Measurements from ENCODE around the gene EEA1. TPM values are rescaled to one million over a fixed set of nuclear protein-coding genes. Genes with fewer than 3 reads are reported as not detected.
A peak's percentile ranks its signal among the peaks of the same experiment; 100 is the strongest.

Gene EEA1
- total RNA-seq, 2 donors from 2014 or later: 14.8 to 23.8 TPM

DNA sequence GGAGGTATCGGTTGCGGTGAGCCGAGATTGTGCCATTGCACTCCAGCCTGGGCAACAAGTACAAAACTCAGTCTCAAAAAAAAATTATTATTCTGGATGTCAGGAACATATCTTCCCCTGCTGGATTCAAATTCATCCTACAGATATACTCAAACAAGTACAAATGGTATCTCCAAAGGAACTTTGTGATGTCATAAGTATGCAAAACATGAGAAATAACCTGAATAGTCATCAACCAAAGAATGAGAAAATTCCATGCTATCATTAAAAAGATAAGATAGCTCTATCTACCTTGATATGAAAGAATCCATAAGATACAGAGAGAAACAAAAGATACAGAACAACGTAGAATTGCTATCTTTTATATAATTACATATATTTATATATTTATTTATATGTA is 67.7 kb downstream of the EEA1 start:
- ATAC-seq (no peak), DNase-seq (ENCODE audit: low spot score in 2 of 2) (no peak)
- H3K27ac Mint-ChIP-seq: no peak overlapping the region
- H3K9me3 Mint-ChIP-seq: peaks cover 0 to 3% of the 10 kb centered on the region in 2 donors
- H3K36me3 Mint-ChIP-seq: peaks cover 21 to 25% of the 10 kb centered on the region in 2 donors

GRCh38 chr12:92860521-92860920 is 68.6 kb downstream of the EEA1 start:
- DNase-seq (ENCODE audit: low spot score in 2 of 2): no peak
- Mint-ChIP-seq H3K9me3 (peaks cover 0 to 3% of the 10 kb centered on the region in 2 donors), H3K27ac (peak overlapping the region in 1 of 2 donors; percentile 66), H3K36me3 (peaks cover 21 to 25% of the 10 kb centered on the region in 2 donors)
- no peak for ATAC-seq

DNA sequence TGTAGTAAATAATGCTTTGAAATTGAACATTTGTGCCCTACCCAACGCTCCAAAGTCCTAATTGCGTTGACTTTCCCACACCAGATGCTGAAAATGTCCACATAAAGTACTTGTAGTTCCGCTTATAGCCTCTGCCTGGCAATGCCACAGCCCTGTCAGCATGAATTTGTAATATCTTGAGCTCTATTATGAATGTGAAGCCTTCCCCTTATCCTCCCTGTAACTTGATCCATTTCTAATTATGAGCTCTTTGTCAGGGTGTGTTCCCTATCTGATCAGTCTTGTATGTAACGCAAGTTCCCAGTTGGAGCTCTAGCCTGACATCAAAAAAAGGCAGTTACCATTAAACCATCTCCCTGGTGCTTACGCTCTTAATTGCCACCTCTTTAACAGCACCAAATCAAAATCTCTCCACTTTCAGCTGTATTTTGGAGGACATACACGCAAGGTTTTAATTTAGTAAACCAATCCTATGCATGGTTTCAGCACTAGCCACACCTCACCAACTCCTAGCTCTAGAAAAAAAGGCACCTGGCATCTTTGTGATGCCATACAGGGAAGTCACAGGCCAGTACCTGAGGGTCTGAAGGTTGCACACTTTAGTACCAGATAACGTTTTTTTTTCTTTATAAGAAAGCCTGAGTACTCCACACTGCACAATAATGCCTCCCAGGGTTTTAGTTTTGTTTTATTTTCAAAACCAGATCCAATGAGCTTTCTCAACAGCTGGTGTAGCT is 69.3 kb downstream of the EEA1 start:
- ATAC-seq: no peak
- no peak for DNase-seq (ENCODE audit: low spot score in 2 of 2)
- H3K36me3 Mint-ChIP-seq: peaks cover 21 to 25% of the 10 kb centered on the region in 2 donors

DNA sequence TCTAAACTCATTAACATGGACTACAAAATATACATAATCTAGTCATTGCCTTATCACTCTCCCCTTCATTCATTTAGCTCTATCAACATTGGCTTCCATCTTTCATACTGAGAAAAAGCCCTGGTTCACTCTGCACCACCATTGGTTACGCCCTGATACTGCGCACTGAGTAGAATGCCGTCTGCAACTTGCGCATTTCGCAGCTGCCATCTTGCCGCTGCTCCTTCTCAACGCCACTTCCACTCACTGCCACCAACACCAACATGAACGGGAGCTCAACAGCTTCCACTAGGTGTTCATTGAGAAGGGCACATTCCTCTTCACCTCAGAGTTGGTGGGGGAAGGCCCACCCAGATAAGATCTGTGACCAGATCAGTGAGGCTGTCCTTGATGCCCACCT is 71.3 kb downstream of the EEA1 start:
- Mint-ChIP-seq H3K36me3 (peaks cover 21 to 25% of the 10 kb centered on the region in 2 donors), H3K27ac (no peak overlapping the region), H3K9me3 (peaks cover 0 to 3% of the 10 kb centered on the region in 2 donors)
- DNase-seq (ENCODE audit: low spot score in 2 of 2) (no peak), ATAC-seq (no peak)

More for the DNA sequence above, 69.3 kb downstream of the EEA1 start:
- H3K27ac Mint-ChIP-seq: no peak overlapping the region
- H3K9me3 Mint-ChIP-seq: peaks cover 0 to 3% of the 10 kb centered on the region in 2 donors

- ATAC-seq (no peak), DNase-seq (ENCODE audit: low spot score in 2 of 2) (no peak)
- Mint-ChIP-seq H3K9me3 (peaks cover 0 to 3% of the 10 kb centered on the region in 2 donors), H3K36me3 (peaks cover 15 to 16% of the 10 kb centered on the region in 2 donors), H3K27ac (no peak overlapping the region)
Observed at GRCh38 chr12:92854344-92854743, 74.8 kb downstream of the EEA1 start.

DNA sequence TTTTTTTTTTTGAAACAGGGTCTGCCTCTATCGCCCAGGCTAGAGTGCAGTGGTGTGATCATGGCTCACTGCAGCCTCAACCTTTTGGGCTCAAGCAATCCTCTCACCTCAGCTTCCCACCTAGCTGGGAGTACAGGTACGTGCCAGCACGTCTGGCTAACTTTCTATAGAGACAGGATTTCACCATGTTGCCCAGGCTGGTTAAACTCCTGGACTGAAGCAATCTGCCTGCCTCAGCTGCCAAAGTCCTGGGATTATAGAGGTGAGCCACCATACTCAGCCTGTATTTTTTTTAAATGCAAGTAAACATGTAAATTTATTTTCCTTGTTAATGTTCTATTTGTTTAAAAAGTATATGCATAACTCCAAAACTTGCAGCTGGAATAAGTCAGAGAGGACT is 80.4 kb downstream of the EEA1 start:
- Mint-ChIP-seq H3K36me3 (peaks cover 0 to 8% of the 10 kb centered on the region in 2 donors), H3K9me3 (no peaks in the 10 kb centered on the region), H3K27ac (no peak overlapping the region)
- ATAC-seq: no peak
- DNase-seq (ENCODE audit: low spot score in 2 of 2): no peak

GRCh38 chr12:92847368-92847767 is 81.7 kb downstream of the EEA1 start:
- DNase-seq (ENCODE audit: low spot score in 2 of 2) (no peak), ATAC-seq (no peak)
- Mint-ChIP-seq H3K27ac (no peak overlapping the region), H3K9me3 (no peaks in the 10 kb centered on the region), H3K36me3 (peaks cover 0 to 8% of the 10 kb centered on the region in 2 donors)

GRCh38 chr12:92845329-92845728 is 83.8 kb downstream of the EEA1 start:
- peaks cover 0 to 17% of the 10 kb centered on the region in 2 donors for H3K36me3 Mint-ChIP-seq
- DNase-seq (ENCODE audit: low spot score in 2 of 2) (no peak), ATAC-seq (no peak)
- no peak overlapping the region for H3K27ac Mint-ChIP-seq
- no peaks in the 10 kb centered on the region for H3K9me3 Mint-ChIP-seq

- H3K27ac Mint-ChIP-seq: no peak overlapping the region
- no peak for ATAC-seq
- H3K36me3 Mint-ChIP-seq: peaks cover 0 to 9% of the 10 kb centered on the region in 2 donors
- no peak for DNase-seq (ENCODE audit: low spot score in 2 of 2)
- H3K9me3 Mint-ChIP-seq: no peaks in the 10 kb centered on the region
Observed at GRCh38 chr12:92844151-92844763, 84.8 kb downstream of the EEA1 start.

DNA sequence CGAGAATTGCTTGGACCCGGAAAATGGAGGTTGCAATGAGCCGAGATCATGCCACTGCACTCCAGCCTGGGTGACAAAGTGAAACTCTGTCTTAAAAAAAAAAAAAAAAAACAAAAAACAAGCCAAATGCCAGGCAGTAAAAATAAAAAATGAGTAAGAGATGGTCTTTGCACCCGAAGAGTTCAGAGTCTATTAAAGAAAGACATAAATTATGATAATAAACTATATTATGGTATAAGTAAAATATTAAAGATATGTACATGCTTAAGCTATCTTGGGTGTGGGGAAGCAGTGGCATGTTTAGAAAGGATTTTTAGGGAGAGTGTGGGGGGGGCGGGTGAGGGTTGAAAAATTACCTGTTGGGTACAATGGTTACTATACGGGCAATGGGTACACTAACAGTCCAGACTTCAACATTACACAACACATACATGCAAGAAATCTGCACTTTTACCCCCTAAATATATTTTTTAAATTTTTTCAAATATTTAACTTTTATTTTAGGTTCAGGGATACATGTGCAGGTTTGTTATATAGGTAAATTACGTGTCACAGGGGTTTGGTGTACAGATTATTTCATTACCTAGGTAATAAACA is 99.3 kb downstream of the EEA1 start:
- DNase-seq (ENCODE audit: low spot score in 2 of 2): no peak
- no peak for ATAC-seq
- Mint-ChIP-seq H3K9me3 (no peaks in the 10 kb centered on the region), H3K36me3 (peaks cover 0 to 7% of the 10 kb centered on the region in 2 donors), H3K27ac (no peak overlapping the region)

- Mint-ChIP-seq H3K36me3 (no peaks in the 10 kb centered on the region), H3K9me3 (no peaks in the 10 kb centered on the region), H3K27ac (no peak overlapping the region)
- ATAC-seq (no peak), DNase-seq (ENCODE audit: low spot score in 2 of 2) (no peak)
Observed at GRCh38 chr12:92828565-92828964, 100.5 kb downstream of the EEA1 start.

DNA sequence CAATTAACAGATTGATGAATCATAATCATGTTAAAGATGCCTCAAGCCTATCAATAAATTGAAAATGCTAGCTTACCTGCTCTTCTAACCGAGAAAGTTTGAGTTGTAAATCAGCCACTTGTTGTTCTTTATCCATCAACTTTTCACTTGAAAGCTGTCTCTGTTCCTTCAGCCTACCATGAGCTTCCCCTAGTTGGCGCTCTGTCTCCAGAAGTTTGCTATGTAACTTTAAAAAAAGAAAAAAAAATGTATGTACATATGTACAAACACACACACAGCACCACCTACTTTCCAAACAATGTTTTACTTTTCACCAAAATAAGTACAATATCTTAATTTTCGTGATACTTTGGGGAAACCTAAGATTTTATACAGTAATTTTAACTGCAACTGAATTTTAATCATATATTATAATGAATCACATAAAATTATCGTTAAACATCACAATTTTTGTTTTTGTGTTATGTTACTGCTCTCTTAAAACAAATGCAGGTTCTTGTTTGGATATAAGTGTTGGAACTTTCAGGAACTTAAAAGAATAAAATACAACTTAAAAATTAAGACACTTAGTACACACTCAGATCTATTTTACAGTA is 101.2 kb downstream of the EEA1 start:
- no peaks in the 10 kb centered on the region for H3K9me3 Mint-ChIP-seq
- ATAC-seq (no peak), DNase-seq (ENCODE audit: low spot score in 2 of 2) (peak in 1 of 2 donors; percentile 21)
- no peak overlapping the region for H3K27ac Mint-ChIP-seq
- no peaks in the 10 kb centered on the region for H3K36me3 Mint-ChIP-seq

DNA sequence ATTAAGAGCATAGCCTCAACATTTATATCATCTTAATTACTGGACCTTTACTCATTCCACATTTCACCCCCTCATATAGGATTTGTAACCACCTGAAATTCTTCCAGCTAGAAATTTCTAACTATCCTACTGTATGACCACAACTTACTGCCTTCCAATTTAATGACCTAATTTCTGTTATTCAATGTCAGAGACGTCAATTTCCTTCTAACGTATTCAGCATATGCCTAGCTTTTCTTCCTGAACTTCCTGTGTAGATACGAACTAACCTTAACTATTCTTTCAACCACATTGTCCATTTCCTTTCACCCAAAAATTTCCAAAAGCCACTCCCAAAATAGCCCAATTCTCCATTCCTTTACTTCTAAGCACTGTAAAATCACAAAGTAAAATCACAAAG is 108.0 kb downstream of the EEA1 start:
- ATAC-seq (no peak), DNase-seq (ENCODE audit: low spot score in 2 of 2) (no peak)
- no peaks in the 10 kb centered on the region for H3K36me3 Mint-ChIP-seq
- no peak overlapping the region for H3K27ac Mint-ChIP-seq
- no peaks in the 10 kb centered on the region for H3K9me3 Mint-ChIP-seq

- no peak for DNase-seq (ENCODE audit: low spot score in 2 of 2)
- no peak for ATAC-seq
- Mint-ChIP-seq H3K36me3 (peaks cover 0 to 11% of the 10 kb centered on the region in 2 donors), H3K9me3 (no peaks in the 10 kb centered on the region), H3K27ac (no peak overlapping the region)
Observed at GRCh38 chr12:92814584-92814983, 114.5 kb downstream of the EEA1 start.

DNA sequence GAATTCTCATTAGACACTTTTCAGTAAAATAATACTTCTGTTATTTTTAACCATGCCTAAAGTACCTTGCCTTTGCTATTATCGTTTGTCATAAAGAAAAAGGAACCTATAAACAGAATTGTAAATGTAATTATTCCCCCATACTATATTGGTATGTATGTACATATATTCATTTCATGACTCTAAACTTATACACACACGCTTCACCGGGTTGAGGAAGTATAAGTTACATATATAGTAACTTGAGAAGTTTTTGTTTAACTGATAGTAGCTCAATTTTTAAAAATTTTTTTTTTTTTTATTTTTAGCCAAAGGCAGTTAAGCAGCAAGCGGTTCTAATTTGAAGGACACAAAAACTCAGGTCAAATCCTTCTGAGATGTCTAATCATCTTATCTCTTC is 118.7 kb downstream of the EEA1 start:
- no peak for DNase-seq (ENCODE audit: low spot score in 2 of 2)
- H3K9me3 Mint-ChIP-seq: no peaks in the 10 kb centered on the region
- H3K36me3 Mint-ChIP-seq: peaks cover 0 to 29% of the 10 kb centered on the region in 2 donors
- no peak overlapping the region for H3K27ac Mint-ChIP-seq
- no peak for ATAC-seq

DNA sequence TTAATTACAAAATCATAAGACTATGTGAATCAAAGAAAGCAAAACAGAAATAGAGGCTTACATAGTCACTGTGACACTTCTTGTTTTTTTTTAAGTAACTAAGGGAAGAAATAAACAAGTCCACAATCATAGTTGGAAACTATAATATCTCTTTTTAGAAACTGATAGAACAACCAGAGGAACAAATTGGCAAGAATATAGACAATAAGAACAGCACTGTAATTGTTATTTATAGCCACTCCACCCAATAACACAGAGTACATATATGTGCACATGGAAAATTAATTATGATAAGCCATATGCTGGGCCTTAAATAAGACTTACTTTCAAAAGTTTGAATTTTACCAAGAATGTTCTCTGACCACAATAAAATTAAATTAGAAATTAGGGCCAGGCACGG is 125.2 kb downstream of the EEA1 start:
- Mint-ChIP-seq H3K9me3 (no peaks in the 10 kb centered on the region), H3K27ac (no peak overlapping the region), H3K36me3 (peaks cover 5 to 33% of the 10 kb centered on the region in 2 donors)
- ATAC-seq: no peak
- DNase-seq (ENCODE audit: low spot score in 2 of 2): no peak

GRCh38 chr12:92802906-92803305 is 126.2 kb downstream of the EEA1 start:
- no peak for ATAC-seq

More at GRCh38 chr12:92802906-92803305, 126.2 kb downstream of the EEA1 start:
- Mint-ChIP-seq H3K9me3 (no peaks in the 10 kb centered on the region), H3K27ac (no peak overlapping the region), H3K36me3 (peaks cover 7 to 36% of the 10 kb centered on the region in 2 donors)
- no peak for DNase-seq (ENCODE audit: low spot score in 2 of 2)

All from activated naive CD4-positive, alpha-beta T cell treated with anti-CD3 and anti-CD28 coated beads, Interleukin-2, amount 50 U/mL, for 72 hours (primary cell).